HCT116 (cell line): ENCODE data around the gene NT5C2.

Experiments
- POLR2A ChIP-seq: IDR thresholded peaks from 2 replicates; pipeline ENCODE4 v1.7.0; 2011; ENCODE audit warnings: borderline replicate concordance; ENCODE audit not compliant: insufficient read depth, insufficient read length; ENCODE audit errors: extremely low read depth
- POLR2AphosphoS5 ChIP-seq: IDR thresholded peaks from 2 replicates; pipeline ENCODE4 v1.6.1; 2011; ENCODE audit warnings: mild to moderate bottlenecking, low read depth, low read length, moderate library complexity
- TF ChIP-seq, protein P1 (sequence below), 3 experiments: fragments of 200-600 bp in 1 of 3; sonication (generic) in 1 of 3; IDR thresholded peaks in 2 of 3; conservative IDR thresholded peaks in 1 of 3; 2 replicates each; pipeline ENCODE4 v1.5.1; 2012 to 2017; ENCODE audit warnings: low read depth in 2 of 3, low read length in 2 of 3, antibody characterized with exemption in 1 of 3, borderline replicate concordance in 1 of 3, control low read depth in 1 of 3, mild to moderate bottlenecking in 1 of 3, mixed read lengths in 1 of 3, mixed run types in 1 of 3, moderate library complexity in 1 of 3; ENCODE audit not compliant: insufficient read depth in 1 of 3

DNA sequence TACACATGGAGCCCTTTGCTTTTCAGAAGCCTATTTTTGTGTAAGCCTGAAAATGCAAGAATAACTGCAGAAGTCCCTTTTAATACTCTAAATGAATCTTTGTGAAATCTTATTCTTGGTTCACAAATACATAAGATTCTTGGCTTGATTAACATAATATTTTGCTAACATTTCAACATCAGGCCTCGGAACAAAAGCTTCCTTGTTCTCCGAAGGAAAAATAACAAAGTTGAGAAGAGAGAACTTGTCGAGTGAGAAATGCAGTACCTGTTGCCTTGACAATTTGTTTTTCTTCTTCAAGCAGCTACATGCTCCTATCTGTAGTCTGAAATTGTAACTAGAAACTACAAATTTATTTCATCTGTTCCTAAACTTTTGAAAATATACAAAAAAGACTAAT lies 8.5 kb downstream of the NT5C2 start:
- TF ChIP-seq, protein P1, sequence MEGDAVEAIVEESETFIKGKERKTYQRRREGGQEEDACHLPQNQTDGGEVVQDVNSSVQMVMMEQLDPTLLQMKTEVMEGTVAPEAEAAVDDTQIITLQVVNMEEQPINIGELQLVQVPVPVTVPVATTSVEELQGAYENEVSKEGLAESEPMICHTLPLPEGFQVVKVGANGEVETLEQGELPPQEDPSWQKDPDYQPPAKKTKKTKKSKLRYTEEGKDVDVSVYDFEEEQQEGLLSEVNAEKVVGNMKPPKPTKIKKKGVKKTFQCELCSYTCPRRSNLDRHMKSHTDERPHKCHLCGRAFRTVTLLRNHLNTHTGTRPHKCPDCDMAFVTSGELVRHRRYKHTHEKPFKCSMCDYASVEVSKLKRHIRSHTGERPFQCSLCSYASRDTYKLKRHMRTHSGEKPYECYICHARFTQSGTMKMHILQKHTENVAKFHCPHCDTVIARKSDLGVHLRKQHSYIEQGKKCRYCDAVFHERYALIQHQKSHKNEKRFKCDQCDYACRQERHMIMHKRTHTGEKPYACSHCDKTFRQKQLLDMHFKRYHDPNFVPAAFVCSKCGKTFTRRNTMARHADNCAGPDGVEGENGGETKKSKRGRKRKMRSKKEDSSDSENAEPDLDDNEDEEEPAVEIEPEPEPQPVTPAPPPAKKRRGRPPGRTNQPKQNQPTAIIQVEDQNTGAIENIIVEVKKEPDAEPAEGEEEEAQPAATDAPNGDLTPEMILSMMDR (IDR thresholded peaks at IDR 0.05 in 2 of 3, conservative IDR thresholded peaks at IDR 0.05 in 1 of 3; ENCODE audit: borderline replicate concordance in 1 of 3, insufficient read depth in 1 of 3, low read depth in 2 of 3, low read length in 2 of 3): no peak
- TF ChIP-seq POLR2A (no peak), POLR2AphosphoS5 (no peak)
